ENCODE measurements around the gene GORASP1.

GORASP1 gene

DNA sequence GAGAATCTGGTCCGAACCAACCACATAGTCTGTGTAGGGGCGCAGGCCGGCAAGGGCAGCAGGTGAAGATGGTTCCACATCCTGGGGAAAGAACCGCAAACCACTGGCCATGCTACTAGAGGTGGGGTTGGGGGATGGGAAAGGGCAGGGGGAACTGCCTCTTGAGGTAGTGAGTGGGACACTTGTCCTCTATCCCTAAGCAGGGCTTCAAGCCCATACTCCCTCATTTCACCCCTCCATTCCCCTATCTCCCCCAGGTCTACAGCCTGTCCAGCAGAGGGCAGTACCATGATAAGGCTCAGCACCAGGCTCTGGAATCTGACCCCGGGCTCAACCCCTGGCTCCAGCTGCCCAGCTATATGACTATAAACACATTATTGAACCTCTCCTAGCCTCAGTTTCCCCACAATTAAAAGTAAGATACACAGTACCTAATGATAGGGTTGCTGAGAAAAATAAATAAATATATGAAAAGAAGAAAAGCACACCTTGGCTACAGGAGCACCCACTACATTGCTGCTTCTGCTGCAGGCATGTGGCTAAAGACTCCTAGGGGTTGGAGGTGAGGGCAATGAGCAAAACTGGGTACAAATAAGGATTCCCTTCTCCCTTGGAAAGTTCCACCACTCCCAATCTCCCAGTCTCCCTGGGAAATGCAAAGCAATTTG is 6.3 kb downstream of the GORASP1 start:
- DNase-seq = peak; percentile 29 to 30

DNA sequence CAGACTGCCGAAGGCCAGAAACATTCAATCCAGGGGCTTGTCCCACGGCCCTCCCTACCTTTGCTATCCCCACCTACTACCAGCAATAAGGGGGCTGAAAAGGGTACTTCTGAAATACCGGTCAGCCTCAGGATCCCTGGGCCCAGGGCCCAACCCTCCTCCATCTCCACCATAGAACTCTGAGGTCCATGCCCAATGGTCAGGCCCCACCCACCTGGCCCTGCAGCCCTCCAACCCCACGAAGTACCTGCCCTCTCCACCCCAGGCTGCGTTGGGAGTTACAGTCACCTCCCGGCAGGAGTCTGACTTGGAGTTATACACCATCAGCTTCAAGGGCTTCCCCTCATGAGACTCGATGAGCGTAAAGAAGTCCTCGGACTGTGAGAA is 6.9 kb downstream of the GORASP1 start:
- DNase-seq = no peak

DNA sequence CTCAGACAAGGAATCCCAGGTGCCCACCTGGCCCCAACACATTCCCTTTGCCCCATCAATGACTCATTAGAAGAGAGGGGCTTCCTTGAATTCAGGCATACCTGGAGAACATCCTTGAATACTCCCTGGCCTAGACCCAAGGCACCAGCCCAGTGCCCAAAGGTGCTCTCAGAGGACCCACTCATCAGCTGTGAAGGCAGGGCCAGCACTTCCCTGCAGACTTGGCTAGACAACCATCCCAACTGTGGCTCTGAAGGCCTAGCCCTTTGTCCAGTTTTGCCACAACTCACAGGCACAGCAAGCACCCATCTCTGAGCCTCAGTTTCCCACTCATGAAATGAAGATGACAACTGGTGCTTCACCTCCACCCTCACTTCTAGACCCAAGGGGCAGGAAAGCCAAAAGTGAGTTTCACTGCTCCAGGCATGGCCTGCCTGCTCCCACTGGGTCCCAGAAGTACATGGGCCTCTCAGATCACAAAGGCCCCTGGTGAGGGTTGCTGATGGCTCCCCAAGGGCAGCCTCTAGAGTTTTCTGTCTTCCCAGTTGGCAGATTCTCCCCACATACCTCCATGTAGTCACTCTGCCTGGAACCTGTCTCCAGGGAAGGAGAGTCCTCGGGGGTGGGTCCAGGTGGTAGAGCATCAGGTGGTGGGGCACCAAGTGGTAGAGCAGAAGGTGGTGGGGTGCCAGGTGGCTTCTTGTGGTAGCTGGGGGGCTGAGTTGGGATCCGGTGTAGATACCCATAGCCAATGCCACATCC is 7.5 kb downstream of the GORASP1 start:
- DNase-seq = no peak

DNA sequence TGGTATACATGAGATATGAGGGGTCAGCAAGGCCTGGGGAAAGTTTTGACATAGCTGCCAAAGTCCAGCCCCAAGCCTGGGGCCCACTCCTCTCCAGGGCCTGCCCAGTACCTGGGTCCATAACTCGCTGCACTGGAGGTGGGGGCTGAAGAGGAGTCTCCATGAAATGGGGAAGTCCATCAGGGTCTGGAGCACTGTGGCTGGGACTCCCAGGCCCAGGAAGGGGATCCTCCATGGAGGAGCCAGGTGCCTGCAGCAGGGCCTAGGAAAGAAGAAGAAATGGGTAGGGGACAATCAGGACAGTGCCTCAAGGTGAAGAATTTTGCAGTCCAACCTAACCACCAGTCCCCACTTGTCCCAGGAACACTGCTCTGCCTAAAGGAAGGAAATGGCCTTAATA is 8.2 kb downstream of the GORASP1 start:
- no peak for DNase-seq

DNA sequence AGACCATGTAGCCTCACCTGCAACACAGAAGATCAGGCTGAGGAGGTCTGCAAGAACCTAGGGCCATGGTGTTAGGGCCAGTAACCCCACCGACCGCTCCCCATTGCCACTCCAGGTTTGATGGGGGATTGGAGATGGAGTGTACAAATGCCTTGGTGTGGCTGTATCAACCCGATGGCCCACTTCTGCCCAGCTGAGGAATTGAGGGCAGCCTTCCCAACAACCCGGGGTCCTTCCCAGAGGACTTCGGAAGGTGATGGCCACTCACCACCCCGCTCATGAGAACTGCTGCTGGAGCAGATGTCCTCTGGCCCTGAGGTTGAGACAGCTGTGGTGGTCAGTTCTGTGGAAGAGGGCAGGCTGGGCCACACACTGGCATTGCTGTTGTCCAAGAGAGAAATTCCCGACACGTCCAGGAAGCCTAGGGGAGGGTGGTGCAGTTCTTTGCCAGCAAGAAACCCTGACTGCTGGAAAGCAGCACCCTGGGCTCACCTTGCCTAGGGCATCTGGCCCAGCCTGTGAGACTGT is 8.9 kb downstream of the GORASP1 start:
- no peak for DNase-seq

DNA sequence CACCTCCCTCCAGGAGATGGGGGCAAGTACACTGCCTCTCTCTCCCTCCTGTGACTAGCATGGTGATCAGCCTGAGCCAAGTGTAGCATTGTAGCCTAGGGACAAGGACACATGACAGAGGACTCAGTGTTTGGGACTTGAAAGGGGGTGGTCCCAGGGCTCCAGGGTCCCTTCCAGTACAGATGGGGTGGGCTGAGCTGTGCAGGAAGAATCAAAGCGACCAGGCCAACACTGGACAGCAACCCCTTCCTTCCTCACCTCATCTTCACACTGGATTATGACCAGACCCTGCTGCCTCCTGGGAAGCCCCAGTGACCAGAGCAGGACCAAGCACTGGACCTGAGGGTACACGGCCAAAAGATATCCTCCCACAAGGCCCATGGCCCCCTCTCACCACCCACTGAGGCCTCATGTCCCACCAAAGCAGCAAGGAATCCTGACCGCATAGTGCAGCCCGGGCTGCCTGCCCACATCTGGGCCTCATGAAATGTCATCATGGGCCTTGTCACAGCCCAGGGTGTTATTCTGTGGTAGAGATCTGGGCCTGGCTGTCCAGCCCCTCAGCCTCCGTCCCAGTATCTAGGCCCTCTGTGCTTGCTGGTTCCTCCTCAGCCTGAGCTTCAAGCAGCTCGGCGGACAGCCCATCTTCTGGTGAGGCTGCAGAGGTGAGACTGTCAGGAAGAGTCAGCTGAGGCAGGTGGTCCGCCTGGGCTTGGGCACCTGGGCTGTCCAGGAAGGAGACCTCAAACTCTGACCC is 9.5 kb downstream of the GORASP1 start:
- no peak for DNase-seq

DNA sequence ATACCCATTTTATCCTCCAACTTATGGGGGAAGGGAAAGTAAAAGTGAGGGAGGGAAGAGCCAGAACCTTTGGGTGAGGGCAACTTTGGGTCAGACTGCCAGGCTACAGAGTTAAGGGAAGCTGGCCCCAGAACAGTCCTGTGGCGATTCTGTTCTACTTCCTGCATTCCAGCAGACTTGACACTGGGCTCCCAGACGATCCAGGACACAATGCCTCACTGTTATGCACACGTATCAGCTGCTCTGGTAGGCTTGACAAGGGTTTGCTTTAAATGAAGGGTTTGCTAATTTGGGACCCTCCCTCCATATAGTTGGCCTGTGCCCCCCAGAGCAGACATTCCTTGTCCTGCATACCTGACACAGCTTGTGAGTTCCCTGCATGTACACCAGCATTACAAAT is 10.7 kb downstream of the GORASP1 start:
- DNase-seq = no peak

DNA sequence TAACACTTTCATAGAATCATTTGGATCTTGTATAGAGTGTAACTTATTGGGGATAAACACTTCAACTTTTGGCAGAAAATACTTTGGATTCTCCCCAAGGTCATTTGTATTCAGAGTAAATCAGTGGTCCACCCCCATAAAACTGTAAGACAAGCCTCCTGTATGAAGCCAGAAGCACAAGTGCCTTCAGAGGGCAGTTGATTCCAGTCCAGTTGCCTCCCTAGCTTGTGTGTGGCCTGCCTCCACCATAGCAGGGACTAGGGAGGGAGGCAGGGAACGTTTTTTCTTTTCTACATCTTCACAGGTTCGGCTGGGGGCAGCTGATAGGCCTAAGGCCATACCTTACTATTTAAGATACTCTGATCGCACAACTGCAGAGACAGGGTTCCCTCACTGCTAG is 11.6 kb downstream of the GORASP1 start:
- DNase-seq = no peak

DNA sequence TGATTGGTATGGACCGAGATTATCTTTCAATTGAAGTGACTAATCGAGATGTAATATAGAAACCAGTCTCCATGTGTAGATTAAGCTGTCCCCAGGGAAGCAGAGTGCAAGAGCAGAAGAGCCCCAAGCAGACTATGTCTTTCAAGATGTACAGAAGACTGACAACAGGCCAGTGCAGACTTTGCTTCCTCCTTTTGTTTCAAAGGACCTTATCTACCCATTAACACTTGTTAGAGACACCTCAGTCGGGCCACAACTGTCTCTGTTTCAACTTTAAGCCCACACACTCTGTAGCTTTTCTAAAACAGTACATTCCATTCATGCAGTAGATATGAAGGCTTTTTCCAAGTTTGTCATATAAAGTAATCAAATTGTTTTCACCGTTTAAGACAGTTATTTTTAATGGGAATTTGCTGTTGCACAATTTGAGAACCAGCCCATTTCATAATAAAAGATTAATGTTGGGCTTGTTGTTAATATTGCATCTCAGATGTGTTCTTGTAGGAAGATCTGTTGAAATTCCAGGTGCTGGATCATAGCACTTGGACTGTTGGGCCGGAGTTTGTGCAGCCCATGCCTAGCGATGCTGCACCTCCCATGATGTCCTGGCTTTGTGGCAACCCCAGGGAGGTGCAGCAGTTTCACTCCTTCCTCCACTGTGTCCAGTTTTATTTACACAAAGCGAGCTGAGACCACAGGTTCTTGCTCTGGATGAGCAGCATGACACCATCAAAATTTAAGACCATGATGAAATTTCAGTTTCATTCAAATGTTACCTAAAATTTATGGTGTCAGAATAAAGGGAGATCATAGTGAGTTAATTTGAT is 12.4 kb downstream of the GORASP1 start:
- DNase-seq = no peak

DNA sequence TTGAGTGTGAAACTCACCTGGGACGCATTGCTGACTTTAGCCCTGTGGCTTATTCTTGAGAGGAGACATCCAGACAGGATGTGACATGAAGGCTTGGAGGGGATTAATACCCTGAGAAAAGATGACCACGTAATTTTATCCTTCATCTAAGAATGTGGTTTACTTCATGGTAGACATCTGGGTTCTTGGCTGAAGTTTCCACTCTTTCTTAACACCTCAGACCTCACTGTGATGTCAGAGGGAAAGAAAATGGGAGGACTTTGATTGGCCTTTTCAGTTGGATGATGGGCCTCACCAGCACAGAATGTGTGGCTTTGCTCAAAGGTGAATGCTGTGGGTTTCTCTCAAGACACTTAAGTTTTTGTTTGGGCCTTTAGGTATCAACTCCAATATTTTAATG is 16.5 kb downstream of the GORASP1 start:
- DNase-seq = no peak

DNA sequence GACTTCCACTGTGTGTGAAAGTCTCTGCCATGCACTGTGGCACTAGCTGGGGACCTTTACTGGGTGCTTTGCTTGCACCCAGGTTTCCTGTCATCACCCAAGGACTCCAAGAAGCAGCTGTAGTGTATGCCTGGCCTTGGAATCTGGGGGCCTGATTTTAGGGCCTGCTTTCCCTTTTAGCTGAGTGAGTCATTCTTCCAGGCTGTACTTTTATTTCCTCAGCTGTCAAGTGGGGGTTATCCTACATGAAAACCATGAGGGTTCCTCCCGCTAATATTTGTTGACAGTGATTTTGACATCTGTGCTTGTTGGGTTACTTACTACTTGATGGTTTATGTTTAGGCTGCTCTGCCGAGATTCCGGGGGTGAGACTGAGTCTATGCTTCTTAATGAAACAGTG is 18.5 kb downstream of the GORASP1 start:
- DNase-seq = no peak

DNA sequence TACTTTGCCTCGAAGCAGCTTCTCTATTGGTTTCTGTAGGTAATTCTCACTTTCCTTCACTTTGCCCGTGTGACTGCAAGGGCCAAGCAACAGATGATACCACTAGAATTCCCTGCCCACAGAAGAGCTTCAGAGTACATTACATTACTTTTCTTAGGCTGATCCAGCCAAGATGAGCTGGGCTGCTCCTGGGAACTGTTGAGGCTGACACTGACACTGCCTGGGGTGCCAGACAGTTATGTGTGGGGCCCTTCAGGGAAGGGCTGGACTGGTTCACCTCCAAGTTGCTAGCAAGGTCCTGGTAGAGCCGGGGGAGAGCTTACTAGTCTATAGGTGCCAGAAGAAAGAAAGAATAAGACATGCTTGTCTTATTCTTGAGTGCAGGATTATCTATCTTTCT is 19.0 kb downstream of the GORASP1 start:
- DNase-seq = no peak

DNA sequence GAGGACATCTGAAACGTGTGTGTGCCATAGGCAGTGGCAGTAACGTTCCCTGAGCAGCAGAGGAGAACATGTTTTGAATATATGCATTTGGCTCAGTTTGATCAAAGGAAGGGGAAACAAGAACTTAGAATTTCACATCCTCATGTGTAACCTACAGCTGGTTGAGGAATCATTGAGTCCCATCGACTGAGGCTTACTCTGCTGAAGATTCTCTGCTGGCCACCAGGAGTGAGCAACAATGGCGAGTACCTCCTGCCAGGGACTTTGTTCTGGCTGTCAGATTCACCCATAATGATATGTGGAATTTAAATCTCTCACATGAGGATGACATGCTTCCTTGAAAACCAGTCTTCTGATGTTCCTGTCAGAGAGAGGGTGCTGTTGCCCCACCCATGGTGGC is 21.3 kb downstream of the GORASP1 start:
- DNase-seq = no peak

DNA sequence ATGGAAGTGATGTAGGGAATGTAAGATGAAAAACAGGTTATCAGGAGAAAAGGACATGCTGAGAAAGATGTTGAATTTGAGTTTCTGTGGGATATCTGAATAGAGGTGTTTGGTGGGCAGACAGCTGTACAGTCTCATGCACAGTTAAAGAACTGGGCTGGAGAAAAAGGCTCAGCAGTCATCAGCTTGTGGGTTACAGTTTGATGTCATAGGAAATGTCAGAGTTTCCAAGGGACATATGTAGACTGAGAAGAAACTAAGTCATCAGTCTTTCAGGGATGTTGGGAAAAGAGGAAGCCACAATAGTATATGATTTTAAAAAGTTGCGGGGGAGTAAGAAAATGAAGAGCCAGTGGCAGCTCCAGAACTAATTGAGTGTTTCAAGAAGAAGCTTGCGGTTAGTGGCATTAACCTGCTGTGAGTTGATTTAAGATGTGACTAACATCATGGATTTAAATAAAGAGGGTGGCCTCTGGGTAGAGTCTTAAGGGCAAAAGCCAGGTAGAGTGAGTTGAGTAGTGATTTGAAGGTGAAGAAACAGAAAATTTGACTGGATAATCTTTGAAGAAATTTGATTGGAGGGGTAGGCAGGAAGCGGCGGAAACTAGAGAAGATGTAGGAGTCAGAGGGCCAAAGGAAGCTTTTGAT is 24.6 kb downstream of the GORASP1 start:
- no peak for DNase-seq

DNA sequence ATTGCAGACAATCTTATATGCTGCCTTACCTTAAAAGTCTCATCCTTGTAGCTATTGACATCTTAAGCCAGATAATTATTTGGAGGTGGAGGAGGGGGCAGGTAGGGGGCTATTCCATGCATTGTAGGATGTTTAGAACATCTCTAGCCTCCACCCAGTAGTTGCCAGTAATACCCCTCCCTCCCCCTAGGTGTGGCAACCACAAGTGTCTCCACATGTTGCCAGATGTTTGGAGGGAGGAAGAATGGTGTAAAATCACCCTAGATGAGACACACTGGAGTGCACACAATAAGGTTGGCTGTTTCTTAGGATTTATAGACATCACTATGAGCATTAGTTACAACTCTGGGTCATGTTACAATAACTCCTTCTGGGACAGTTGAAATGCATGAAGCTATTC is 27.4 kb downstream of the GORASP1 start:
- no peak for DNase-seq

DNA sequence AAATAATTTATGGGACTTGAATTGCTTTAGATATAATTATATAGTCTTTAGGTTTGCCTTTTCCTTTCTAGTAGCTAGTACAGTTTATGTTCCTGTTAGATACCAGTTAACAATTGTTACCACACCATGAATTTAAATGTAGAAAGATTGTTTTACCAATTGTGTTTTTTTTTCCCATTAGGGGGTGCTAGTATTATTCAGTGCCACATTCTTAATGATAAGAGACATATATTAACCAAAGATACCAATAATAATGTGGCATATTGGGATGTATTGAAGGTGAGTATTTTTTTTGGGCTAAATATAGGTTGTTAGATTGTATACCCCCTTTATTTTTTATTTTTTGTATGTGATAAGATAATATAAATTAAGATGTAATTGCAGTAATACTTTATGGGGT is 27.9 kb downstream of the GORASP1 start:
- DNase-seq = no peak

DNA sequence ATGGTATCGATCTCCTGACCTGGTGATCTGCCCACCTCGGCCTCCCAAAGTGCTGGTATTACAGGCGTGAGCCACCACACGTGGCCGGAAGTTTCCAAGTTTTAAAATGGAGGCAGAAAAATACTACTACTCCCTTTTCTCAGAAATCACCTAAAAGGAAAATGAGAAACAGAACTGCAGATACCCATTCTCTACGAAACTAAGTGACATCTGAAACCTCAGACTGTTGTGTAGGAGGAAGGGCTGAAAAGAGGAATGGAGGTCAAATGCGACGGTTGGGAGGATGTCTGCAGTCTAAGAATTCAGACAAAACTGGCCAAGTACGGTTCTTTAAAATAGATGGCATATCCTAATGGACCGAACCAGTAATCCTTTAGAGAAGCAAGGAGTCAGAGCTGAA is 31.5 kb downstream of the GORASP1 start:
- DNase-seq = no peak

DNA sequence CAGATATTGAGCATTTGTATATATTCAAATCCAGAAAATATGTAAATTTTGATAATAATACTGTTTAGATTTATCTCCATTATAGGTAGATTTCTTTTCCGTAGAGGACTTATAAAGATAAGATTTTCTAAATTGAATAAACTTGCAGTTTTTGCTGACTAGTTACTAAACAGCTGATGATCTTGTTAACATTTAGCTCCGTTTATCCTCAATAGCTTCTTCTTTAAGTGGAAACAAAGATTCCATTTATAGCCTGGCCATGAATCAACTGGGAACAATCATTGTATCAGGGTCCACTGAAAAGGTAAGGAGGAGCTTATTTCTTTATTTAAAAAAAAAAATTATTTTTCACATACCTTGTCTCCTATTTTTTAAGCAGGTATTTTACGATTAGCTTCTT is 38.9 kb downstream of the GORASP1 start:
- no peak for DNase-seq

DNA sequence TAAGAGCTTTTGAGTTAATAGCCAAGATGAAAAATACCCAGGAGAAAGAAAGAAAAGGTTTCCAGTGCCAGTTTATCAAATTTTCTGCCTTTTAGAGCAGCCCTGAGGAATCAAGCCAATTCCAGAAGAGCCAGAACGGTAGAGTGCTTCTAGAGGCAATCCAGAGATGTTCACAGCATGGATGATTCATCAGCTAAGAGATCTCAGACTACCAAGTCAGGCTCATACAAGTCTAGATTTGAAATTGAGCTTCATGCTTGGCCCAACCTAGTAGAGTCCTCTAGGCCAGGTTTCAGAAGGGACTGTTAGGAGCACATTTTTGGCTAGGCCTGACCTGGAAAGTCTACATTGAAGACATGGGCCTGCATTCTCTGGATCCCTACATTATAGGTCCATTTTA is 40.1 kb downstream of the GORASP1 start:
- no peak for DNase-seq

DNA sequence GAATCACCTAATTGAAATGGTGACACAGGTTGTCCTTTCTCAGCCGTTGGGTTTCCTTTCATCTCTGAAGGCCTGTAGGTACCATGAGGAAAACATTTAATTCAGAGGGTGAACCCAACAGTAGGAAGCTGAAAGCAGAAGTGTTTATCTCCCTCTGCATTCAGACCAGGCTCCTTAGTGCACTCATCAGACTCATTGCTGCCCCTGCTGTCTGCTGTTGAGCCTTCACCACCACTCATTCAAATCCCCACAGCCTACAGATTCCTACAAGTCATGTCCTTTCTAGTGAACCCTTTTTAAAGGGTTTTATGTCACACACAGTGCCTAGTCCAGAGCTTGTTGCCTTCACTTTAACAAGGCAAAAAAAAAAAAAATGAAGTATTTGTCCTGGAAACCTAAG is 42.2 kb downstream of the GORASP1 start:
- no peak for DNase-seq

DNA sequence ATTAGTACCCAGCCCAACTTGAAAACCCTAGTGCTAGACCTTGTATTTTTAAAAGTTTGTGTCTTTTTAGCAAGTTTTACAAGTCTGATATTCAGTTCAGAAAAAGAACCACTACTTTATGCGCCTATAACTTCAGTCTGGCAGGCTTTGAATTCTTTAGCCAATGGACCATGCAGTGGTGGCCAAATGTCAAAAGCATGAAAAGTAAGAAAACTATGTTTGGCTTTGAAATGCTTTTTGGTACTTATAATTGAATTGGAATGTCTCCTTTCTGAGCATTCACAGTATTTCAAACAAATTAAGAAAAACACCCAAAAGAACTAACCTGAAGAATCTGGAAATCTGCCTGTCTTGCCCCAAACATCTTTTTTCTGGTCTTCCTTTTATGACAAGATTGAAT is 42.8 kb downstream of the GORASP1 start:
- no peak for DNase-seq

DNA sequence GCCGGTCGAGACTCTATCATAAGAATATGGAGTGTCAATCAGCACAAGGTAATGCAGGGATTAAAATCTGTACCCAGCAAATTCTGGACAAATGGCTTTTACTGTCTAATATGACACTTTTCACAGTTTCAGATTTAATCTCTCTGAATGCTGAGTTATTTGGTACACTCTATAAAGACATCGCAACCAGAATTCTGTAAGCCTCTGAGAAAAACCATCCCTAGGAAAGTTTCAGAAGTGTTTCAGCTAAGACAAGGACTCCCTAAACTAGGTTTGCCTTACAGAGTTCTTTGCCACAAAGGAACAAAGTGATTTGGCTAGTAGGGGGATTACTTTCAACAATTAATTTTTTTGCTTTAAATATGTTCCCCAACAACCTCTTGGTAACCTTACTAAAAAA is 44.3 kb downstream of the GORASP1 start:
- DNase-seq = no peak

All from activated CD4-positive, alpha-beta T cell treated with anti-CD3 and anti-CD28 coated beads, Interleukin-2, amount 50 U/mL, for 4 hours (primary cell).